ENCODE data around the gene TET1. TPM values are rescaled to one million over a fixed set of nuclear protein-coding genes. Genes with fewer than 3 reads are reported as not detected.
"Not testable (repeated sequence)": the region's sequence is repeated elsewhere in the genome, so short reads cannot be mapped to it uniquely, and the experiment has no call there.

TET1 gene
- total RNA-seq, 1 donor from 2014 or later = 3.1 TPM

GRCh38 chr10:68708987-68709386 is 148.8 kb downstream of the TET1 start:
- DNase-seq (ENCODE audit: low read depth) = not testable (repeated sequence)

GRCh38 chr10:68713065-68713464 is 152.9 kb downstream of the TET1 start:
- DNase-seq (ENCODE audit: low read depth) = not testable (repeated sequence)

- no peak for DNase-seq (ENCODE audit: low read depth)
Observed at GRCh38 chr10:68717435-68717834, 157.3 kb downstream of the TET1 start.

- peak; percentile 94 for DNase-seq (ENCODE audit: low read depth)
Observed at GRCh38 chr10:68720793-68721672, 160.9 kb downstream of the TET1 start, which contains the start of gene CCAR1. Gene CCAR1 (plus strand): TSS chr10:68721239. CDS start chr10:68722505, 1,266 bp downstream.

GRCh38 chr10:68721673-68722335 is 161.7 kb downstream of the TET1 start:
- no peak for DNase-seq (ENCODE audit: low read depth)

- no peak for DNase-seq (ENCODE audit: low read depth)
Observed at GRCh38 chr10:68725016-68725415, 164.9 kb downstream of the TET1 start.

GRCh38 chr10:68727146-68727545 is 167.0 kb downstream of the TET1 start:
- no peak for DNase-seq (ENCODE audit: low read depth)

- no peak for DNase-seq (ENCODE audit: low read depth)
Observed at GRCh38 chr10:68732651-68733050, 172.5 kb downstream of the TET1 start.

- no peak for DNase-seq (ENCODE audit: low read depth)
Observed at GRCh38 chr10:68734349-68734748, 174.2 kb downstream of the TET1 start.

- DNase-seq (ENCODE audit: low read depth) = no peak
Observed at GRCh38 chr10:68735119-68735518, 175.0 kb downstream of the TET1 start.

- not testable (repeated sequence) for DNase-seq (ENCODE audit: low read depth)
Observed at GRCh38 chr10:68735739-68736138, 175.6 kb downstream of the TET1 start.

GRCh38 chr10:68740676-68741075 is 180.5 kb downstream of the TET1 start:
- DNase-seq (ENCODE audit: low read depth) = not testable (repeated sequence)

GRCh38 chr10:68742397-68742796 is 182.3 kb downstream of the TET1 start:
- DNase-seq (ENCODE audit: low read depth) = no peak

Other genes starting within 250 kb of the TET1 start
- 10.1 and 63.4 TPM in 2 replicates for gene HNRNPH3, start 228.3 kb upstream of the TET1 start, total RNA-seq
- gene PBLD, start 227.4 kb upstream of the TET1 start, total RNA-seq = 7.1 and 10.6 TPM in 2 replicates
- gene RUFY2, start 153.1 kb upstream of the TET1 start, total RNA-seq = 19.8 and 24.6 TPM in 2 replicates
- 8.8 and 11.5 TPM in 2 replicates for gene DNA2, start 88.4 kb upstream of the TET1 start, total RNA-seq
- gene SLC25A16, start 32.8 kb upstream of the TET1 start, total RNA-seq = 33.3 and 37.5 TPM in 2 replicates
- gene CCAR1, start 160.9 kb downstream of the TET1 start, total RNA-seq = 19.4 and 54.3 TPM in 2 replicates